Stimulated activated CD8-positive, alpha-beta memory T cell treated with anti-CD3 and anti-CD28 coated beads, Interleukin-12 subunit alpha, Interleukin-12 subunit beta, amount 100 ng/mL, for 1 hour (primary cell): ENCODE results near the gene MFAP3.
"Not testable (repeated sequence)": the region's sequence is repeated elsewhere in the genome, so short reads cannot be mapped to it uniquely, and the experiment has no call there.

Source experiments
- DNase-seq: peaks from one replicate; pipeline ENCODE4 v3.0.0-alpha.2; 2020; ENCODE audit warnings: low read depth

Gene MFAP3

GRCh38 chr5:154038707-154039457, at the start of gene MFAP3, which contains the start of gene FAM114A2:
TSS of gene MFAP3 (plus strand) at chr5:154038967. CDS start at chr5:154049723, 10,756 bp downstream.
TSS of gene FAM114A2 (minus strand) at chr5:154038910. CDS start at chr5:154034953, 3,957 bp downstream.
- DNase-seq: peak; percentile 76

- DNase-seq: no peak
These were observed 47.6 kb upstream of the MFAP3 start for GRCh38 chr5:153991168-153991567.

GRCh38 chr5:153998010-153998409, 40.8 kb upstream of the MFAP3 start:
- DNase-seq: no peak

GRCh38 chr5:153998768-153999167, 40.0 kb upstream of the MFAP3 start:
- DNase-seq: no peak

DNA sequence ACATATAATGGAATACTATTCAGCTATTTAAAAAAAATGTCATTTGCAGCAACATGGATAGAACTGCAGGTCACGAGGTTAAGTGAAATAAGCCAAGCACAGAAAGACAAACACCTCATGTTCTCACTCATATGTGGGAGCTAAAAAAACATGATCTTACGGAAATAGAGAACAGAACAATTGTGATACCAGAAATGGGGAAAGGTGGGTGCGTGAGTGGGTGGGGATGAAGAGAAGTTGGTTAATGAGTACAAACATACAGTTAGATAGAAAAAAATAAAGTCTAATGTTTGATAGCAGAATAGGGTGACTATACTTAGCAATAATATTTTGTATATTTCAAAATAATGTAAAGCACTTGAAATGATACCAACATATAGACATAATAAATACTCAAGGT, 38.8 kb upstream of the MFAP3 start:
- DNase-seq: no peak

GRCh38 chr5:154000703-154001102, 38.1 kb upstream of the MFAP3 start:
- no peak for DNase-seq

DNA sequence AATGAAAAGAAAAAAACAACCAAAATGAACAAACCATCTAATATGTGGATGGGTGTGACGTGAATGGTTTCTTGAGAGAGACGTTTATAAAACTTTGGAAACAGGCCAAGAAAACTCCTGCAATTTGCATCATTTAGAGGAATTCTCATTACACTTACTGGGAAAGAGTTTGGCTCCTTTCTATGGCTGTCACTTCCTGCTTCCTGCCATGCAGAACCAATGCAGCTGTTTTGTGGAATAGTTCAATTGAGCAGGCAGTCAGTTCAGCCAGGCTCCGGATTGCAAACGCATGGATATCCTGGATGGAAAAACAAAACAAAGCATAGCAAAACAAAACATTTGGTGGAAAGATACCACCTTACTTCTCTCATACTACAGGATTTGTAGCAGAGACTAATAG, 36.7 kb upstream of the MFAP3 start:
- DNase-seq: no peak

GRCh38 chr5:154002511-154003020, 36.2 kb upstream of the MFAP3 start:
- no peak for DNase-seq

GRCh38 chr5:154005648-154006047, 33.1 kb upstream of the MFAP3 start:
- no peak for DNase-seq

DNA sequence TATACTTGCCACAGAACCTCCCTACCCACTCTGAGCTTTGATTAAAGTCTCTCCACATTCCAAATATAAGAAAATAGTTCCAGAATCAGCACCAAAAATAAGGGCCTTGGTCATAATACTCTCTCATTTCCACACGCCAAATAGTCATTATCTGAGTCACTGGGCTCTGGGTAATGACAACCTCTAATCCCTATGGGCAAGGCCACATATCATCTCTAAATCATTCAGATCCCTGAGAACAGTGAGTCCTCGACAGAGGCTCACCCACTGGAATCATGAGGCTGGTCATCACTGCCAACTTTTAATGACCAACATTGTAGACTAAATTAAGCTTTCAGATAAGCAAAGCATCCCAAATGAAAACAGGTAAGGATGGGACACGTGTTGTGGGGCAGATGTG, 28.1 kb upstream of the MFAP3 start:
- no peak for DNase-seq

GRCh38 chr5:154015071-154015693, 23.6 kb upstream of the MFAP3 start:
- no peak for DNase-seq

- DNase-seq: not testable (repeated sequence)
These were observed 19.8 kb upstream of the MFAP3 start for GRCh38 chr5:154018919-154019318.

GRCh38 chr5:154025951-154026350, 12.8 kb upstream of the MFAP3 start:
- DNase-seq: no peak

- no peak for DNase-seq
These were observed 6.8 kb upstream of the MFAP3 start for GRCh38 chr5:154031937-154032489.

- no peak for DNase-seq
These were observed 3.8 kb upstream of the MFAP3 start for GRCh38 chr5:154034944-154035343.

DNA sequence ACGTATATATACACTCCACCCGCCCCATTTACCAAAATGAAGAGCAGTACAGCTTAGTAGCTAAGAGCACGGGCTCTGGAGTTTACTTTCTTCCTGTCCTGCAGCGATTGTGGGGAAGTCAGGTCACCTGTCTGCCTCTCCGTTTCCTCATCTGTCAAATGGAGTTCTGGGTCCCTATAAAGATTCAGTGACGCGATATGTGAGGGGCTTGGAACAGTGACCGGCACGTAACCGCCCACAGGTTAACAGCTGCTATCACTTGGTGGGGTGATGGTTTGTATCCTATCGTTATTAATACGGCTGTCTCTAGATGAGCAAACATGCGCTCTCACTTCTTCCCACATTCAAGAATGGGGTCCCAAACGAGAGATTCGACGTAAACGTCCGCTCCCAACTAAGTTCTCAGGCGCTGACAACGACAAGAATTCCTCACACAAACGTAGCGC, 483 bp upstream of the MFAP3 start:
- DNase-seq: peak; percentile 9

- no peak for DNase-seq
These were observed 677 bp downstream of the MFAP3 start for GRCh38 chr5:154039458-154039829.

DNA sequence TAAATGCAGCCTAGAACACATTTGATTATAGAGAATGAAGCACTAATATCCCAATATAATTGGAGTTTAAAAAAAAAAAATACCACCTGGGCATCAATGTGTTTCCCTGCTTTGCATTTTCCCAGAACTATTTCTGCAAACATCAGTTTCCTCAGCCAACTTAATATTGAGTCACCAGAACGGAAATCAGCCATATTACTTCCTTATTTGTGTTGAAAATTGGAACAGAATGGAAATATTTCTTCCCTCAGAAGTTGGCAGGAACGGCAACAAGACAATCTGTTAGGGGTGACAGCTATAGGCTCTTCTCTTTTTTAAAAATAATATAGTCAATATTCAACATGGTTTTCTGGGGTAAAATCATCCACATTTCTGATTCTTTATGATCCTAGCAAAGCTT, 4.0 kb downstream of the MFAP3 start:
- no peak for DNase-seq

DNA sequence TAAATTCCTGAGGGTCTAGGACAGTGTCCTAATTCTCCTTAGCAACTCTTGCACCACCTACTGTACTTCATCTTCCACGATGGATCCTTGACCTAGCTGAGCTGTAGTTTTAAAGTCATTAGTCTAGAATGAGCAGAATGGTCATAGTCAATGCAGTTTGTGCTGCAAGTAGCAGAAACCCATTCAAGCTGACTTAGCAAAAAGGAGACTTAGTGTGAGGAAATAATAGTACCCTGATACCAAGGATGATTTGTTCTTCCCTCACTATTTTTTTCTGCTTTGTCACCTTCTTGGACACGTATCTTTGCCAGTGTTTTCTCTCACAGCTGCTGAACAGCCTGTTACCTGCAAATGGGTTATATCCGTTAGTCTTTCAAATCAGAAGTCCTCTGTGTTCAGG, 5.3 kb downstream of the MFAP3 start:
- DNase-seq: no peak

- DNase-seq: no peak
These were observed 5.8 kb downstream of the MFAP3 start for GRCh38 chr5:154044581-154044980.

GRCh38 chr5:154046486-154046885, 7.7 kb downstream of the MFAP3 start:
- no peak for DNase-seq

DNA sequence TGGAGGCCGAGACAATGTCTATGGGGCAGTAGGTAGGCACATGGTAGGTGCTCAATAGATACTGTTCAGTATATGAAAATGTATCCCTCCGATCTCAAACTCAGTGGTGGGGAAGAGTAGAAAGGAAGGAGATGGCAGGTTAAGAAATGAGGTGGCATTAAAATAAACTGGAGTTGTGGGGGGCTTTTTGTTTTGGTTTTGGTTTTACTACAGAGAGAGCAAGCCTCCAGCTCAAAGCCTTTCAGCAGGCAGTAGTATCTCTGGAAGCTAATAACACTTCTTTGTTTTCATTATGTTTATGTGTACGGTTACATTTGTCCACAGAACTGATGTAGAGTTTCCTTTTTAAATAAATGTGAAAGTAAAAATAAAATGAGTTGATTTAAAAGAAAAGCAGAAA, 8.6 kb downstream of the MFAP3 start:
- DNase-seq: no peak

- DNase-seq: no peak
These were observed 10.9 kb downstream of the MFAP3 start for GRCh38 chr5:154049636-154050035.
